GM12878 (cell line): Measurements from ENCODE around the gene PLAAT3. TPM values are rescaled to one million over a fixed set of nuclear protein-coding genes. Genes with fewer than 3 reads are reported as not detected.

Experiments used
- CBFB ChIP-seq: IDR thresholded peaks from 2 replicates; pipeline ENCODE4 v1.6.1; 2016; ENCODE audit warnings: antibody characterized with exemption, low read depth
- CEBPB ChIP-seq, 2 experiments: fragments of 150-350 bp in 1 of 2; IDR thresholded peaks; 2 replicates each; pipeline ENCODE4 v1.6.1; 2012 to 2014; ENCODE audit warnings: low read depth in 2 of 2, low read length in 2 of 2, borderline replicate concordance in 1 of 2, inconsistent platforms in 1 of 2
- EP300 ChIP-seq, 2 experiments: fragments of 150-350 bp in 1 of 2; IDR thresholded peaks; 2 replicates each; pipeline ENCODE4 v1.6.1; 2011 to 2012; ENCODE audit warnings: low read depth in 2 of 2, low read length in 2 of 2, borderline replicate concordance in 1 of 2, improper control_type of control experiment in 1 of 2, inconsistent platforms in 1 of 2; ENCODE audit not compliant: control insufficient read depth in 1 of 2
- GATAD2B ChIP-seq: fragments of 450-650 bp; conservative IDR thresholded peaks from 2 replicates; pipeline ENCODE4 v1.6.1; 2017; ENCODE audit warnings: low read depth, mild to moderate bottlenecking, moderate library complexity
- HDAC2 ChIP-seq: fragments of 200-600 bp; sonication (generic); IDR thresholded peaks from 2 replicates; pipeline ENCODE4 v1.6.1; 2017
- MTA3 ChIP-seq: IDR thresholded peaks from 2 replicates; pipeline ENCODE4 v1.6.1; 2012; ENCODE audit warnings: low read length, inconsistent platforms, borderline replicate concordance
- MYB ChIP-seq: fragments of 150-350 bp; IDR thresholded peaks from 2 replicates; pipeline ENCODE4 v1.6.1; 2014; ENCODE audit warnings: mild to moderate bottlenecking, low read depth, low read length, borderline replicate concordance
- NFIC ChIP-seq: IDR thresholded peaks from 2 replicates; pipeline ENCODE4 v1.6.1; 2012; ENCODE audit warnings: low read depth, mild to moderate bottlenecking, inconsistent platforms, low read length, moderate library complexity
- NR2F1 ChIP-seq: fragments of 450-650 bp; conservative IDR thresholded peaks from 2 replicates; pipeline ENCODE4 v1.6.1; 2017; ENCODE audit warnings: mild to moderate bottlenecking
- PRDM15 ChIP-seq: fragments of 450-650 bp; formaldehyde crosslinking; IDR thresholded peaks from 2 replicates; pipeline ENCODE4 v1.4.0; 2020; ENCODE audit warnings: mild to moderate bottlenecking, moderate library complexity
- RAD51 ChIP-seq: fragments of 450-650 bp; IDR thresholded peaks from 2 replicates; pipeline ENCODE4 v1.6.1; 2016; ENCODE audit warnings: moderate library complexity, mild to moderate bottlenecking, inconsistent platforms
- RELB ChIP-seq: fragments of 450-650 bp; IDR thresholded peaks from 2 replicates; pipeline ENCODE4 v1.6.1; 2017; ENCODE audit warnings: low read depth, mild to moderate bottlenecking, moderate library complexity
- SMARCA5 ChIP-seq: fragments of 450-650 bp; IDR thresholded peaks from 2 replicates; pipeline ENCODE4 v1.6.1; 2017; ENCODE audit warnings: mild to moderate bottlenecking
- ZBTB11 ChIP-seq: fragments of 450-650 bp; formaldehyde crosslinking; IDR thresholded peaks from 2 replicates; pipeline ENCODE4 v1.5.0; 2022; ENCODE audit warnings: mild to moderate bottlenecking, missing genetic modification characterization
- ZSCAN29 ChIP-seq: fragments of 450-650 bp; IDR thresholded peaks from 2 replicates; pipeline ENCODE4 v1.6.1; 2017; ENCODE audit warnings: mild to moderate bottlenecking, moderate library complexity
- ZZZ3 ChIP-seq: IDR thresholded peaks from 2 replicates; pipeline ENCODE4 v1.6.1; 2011; ENCODE audit warnings: low read depth; ENCODE audit not compliant: control insufficient read depth, insufficient read length
- polyA plus RNA-seq, 11 experiments: library from polyadenylated mRNA; depleted of rRNA in 4 of 11; unstranded in 6 of 11; stranded (reverse) in 5 of 11; fragments of >200 nt; fragmentation: Nextera tagmentation in 4 of 11; fragmentation: Illumina TruSeq in 1 of 11; extraction: Ambion mirVana in 4 of 11; extraction: Trizol in 1 of 11; gene quantifications; 1 replicate in 1 of 11; 2 replicates in 10 of 11; pipeline versions ENCODE4 v1.2.1 to v1.2.3, GENCODE V29; 2011 to 2016; ENCODE audit warnings: inconsistent platforms in 2 of 11, missing spikeins in 2 of 11, low read depth in 1 of 11
- total RNA-seq, 4 experiments: library from RNA; depleted of rRNA in 3 of 4; stranded (reverse); fragments of >200 nt in 3 of 4; fragmentation: Illumina TruSeq in 1 of 4; extraction: Trizol in 1 of 4; gene quantifications; 2 replicates each; pipeline versions ENCODE4 v1.2.1 to v1.2.3, GENCODE V29; 2013 to 2021
- TF ChIP-seq, protein P1 (sequence below): fragments of 450-650 bp; IDR thresholded peaks from 2 replicates; pipeline ENCODE4 v1.6.1; 2017; ENCODE audit warnings: mild to moderate bottlenecking
- TF ChIP-seq, protein P2 (sequence below): fragments of 450-650 bp; IDR thresholded peaks from 2 replicates; pipeline ENCODE4 v1.6.1; 2016; ENCODE audit warnings: mild to moderate bottlenecking

Gene PLAAT3
- total and polyA plus RNA-seq, 10 of the 15 experiments (the other 5 are each of a cell fraction or from before 2014, with no cell fraction given), result 4.8 to 37.0 (median 14.8) TPM

DNA sequence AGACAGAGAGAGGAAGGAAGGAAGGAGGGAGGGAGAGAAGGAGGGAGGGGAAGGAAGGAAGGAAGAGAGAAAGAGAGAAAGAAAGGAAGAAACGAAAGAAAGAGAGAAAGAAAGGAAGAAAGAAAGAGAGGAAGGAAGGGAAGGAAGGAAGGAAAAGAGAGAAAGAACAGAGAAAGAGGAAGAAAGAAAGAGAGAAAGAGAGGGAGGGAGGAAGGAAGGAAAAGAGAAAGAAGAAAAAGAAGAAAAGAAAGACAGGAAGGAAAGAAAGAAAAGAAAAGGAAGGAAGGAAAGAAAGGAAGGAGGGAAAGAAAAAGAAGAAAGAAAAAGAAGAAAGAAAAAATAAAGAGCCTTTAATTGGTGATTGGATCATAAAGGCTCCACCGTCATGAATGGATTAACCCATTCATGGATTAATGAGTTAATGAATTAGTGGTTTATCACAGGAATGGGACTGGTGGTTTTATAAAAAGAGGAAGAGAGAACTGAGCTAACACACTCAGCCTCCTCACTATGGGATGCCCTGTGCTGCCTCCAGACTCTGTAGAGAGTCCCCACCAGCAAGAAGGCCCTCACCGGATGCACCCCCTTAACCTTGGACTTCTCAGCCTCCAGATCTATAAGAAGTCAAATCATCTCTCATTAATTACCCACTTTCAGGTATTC lies 42.1 kb downstream of the PLAAT3 start (continued):
- TF ChIP-seq, protein P1, sequence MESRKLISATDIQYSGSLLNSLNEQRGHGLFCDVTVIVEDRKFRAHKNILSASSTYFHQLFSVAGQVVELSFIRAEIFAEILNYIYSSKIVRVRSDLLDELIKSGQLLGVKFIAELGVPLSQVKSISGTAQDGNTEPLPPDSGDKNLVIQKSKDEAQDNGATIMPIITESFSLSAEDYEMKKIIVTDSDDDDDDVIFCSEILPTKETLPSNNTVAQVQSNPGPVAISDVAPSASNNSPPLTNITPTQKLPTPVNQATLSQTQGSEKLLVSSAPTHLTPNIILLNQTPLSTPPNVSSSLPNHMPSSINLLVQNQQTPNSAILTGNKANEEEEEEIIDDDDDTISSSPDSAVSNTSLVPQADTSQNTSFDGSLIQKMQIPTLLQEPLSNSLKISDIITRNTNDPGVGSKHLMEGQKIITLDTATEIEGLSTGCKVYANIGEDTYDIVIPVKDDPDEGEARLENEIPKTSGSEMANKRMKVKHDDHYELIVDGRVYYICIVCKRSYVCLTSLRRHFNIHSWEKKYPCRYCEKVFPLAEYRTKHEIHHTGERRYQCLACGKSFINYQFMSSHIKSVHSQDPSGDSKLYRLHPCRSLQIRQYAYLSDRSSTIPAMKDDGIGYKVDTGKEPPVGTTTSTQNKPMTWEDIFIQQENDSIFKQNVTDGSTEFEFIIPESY, result no peak
- TF ChIP-seq GATAD2B (0 out of 2 replicates have a peak, but pooled peaks have one; percentile 25), HDAC2 (peak; percentile 60; the same call in 1 of the 2 replicates), NR2F1 (0 out of 2 replicates have a peak, but pooled peaks have one; percentile 12), MTA3 (no peak), ZBTB11 (CRISPR knock-in tag) (no peak), CEBPB (IDR thresholded peaks at IDR 0.05; ENCODE audit: borderline replicate concordance in 1 of 2, low read depth in 2 of 2, low read length in 2 of 2) (no peak), MYB (no peak), ZSCAN29 (no peak), PRDM15 (no peak), CBFB (no peak), RAD51 (no peak), RELB (peak; percentile 78), SMARCA5 (no peak), EP300 (IDR thresholded peaks at IDR 0.05; ENCODE audit: borderline replicate concordance in 1 of 2, control insufficient read depth in 1 of 2, low read depth in 2 of 2, low read length in 2 of 2) (peak in 1 of 2 experiments; percentile 42; a peak in 1 of 4 replicates), NFIC (0 out of 2 replicates have a peak, but pooled peaks have one; percentile 18), ZZZ3 (no peak)
- TF ChIP-seq, protein P2, sequence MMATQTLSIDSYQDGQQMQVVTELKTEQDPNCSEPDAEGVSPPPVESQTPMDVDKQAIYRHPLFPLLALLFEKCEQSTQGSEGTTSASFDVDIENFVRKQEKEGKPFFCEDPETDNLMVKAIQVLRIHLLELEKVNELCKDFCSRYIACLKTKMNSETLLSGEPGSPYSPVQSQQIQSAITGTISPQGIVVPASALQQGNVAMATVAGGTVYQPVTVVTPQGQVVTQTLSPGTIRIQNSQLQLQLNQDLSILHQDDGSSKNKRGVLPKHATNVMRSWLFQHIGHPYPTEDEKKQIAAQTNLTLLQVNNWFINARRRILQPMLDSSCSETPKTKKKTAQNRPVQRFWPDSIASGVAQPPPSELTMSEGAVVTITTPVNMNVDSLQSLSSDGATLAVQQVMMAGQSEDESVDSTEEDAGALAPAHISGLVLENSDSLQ, result peak; percentile 45; the same call in 1 of the 2 replicates
